ENCODE measurements around the gene AMBRA1.

AMBRA1 gene

GRCh38 chr11:46469926-46470325 lies 123.9 kb downstream of the AMBRA1 start:
- no peak for DNase-seq

- no peak for DNase-seq
Measured at GRCh38 chr11:46465683-46466082, 128.1 kb downstream of the AMBRA1 start.

- no peak for DNase-seq
Measured at GRCh38 chr11:46463701-46464421, 130.0 kb downstream of the AMBRA1 start.

GRCh38 chr11:46461461-46461927 lies 132.3 kb downstream of the AMBRA1 start:
- DNase-seq, result no peak

GRCh38 chr11:46458491-46458890 lies 135.3 kb downstream of the AMBRA1 start:
- DNase-seq, result no peak

GRCh38 chr11:46457659-46458424 lies 136.0 kb downstream of the AMBRA1 start:
- DNase-seq, result no peak

- no peak for DNase-seq
Measured at GRCh38 chr11:46457021-46457420, 136.8 kb downstream of the AMBRA1 start.

- DNase-seq, result no peak
Measured at GRCh38 chr11:46456269-46457001, 137.4 kb downstream of the AMBRA1 start.

GRCh38 chr11:46455834-46456233 lies 138.0 kb downstream of the AMBRA1 start:
- no peak for DNase-seq

GRCh38 chr11:46452918-46453517 lies 140.8 kb downstream of the AMBRA1 start:
- DNase-seq, result no peak

GRCh38 chr11:46451759-46452158 lies 142.1 kb downstream of the AMBRA1 start:
- DNase-seq, result no peak

- DNase-seq, result no peak
Measured at GRCh38 chr11:46450846-46451477, 142.9 kb downstream of the AMBRA1 start.

GRCh38 chr11:46447544-46447943 lies 146.3 kb downstream of the AMBRA1 start:
- DNase-seq, result no peak

GRCh38 chr11:46445920-46446771 lies 147.7 kb downstream of the AMBRA1 start:
- DNase-seq, result peak in 1 of 2 experiments; percentile 16

- DNase-seq, result no peak
Measured at GRCh38 chr11:46445192-46445919, 148.5 kb downstream of the AMBRA1 start.

GRCh38 chr11:46444305-46444704 lies 149.5 kb downstream of the AMBRA1 start:
- DNase-seq, result no peak

GRCh38 chr11:46438211-46438610 lies 155.6 kb downstream of the AMBRA1 start:
- DNase-seq, result no peak

- no peak for DNase-seq
Measured at GRCh38 chr11:46437122-46437689, 156.6 kb downstream of the AMBRA1 start.

- no peak for DNase-seq
Measured at GRCh38 chr11:46436113-46436512, 157.7 kb downstream of the AMBRA1 start.

- DNase-seq, result no peak
Measured at GRCh38 chr11:46435679-46436078, 158.1 kb downstream of the AMBRA1 start.

- DNase-seq, result no peak
Measured at GRCh38 chr11:46431211-46431610, 162.6 kb downstream of the AMBRA1 start.

Measured in NCI-H526 (cell line).